ENCODE measurements around the gene FRY.

DNA sequence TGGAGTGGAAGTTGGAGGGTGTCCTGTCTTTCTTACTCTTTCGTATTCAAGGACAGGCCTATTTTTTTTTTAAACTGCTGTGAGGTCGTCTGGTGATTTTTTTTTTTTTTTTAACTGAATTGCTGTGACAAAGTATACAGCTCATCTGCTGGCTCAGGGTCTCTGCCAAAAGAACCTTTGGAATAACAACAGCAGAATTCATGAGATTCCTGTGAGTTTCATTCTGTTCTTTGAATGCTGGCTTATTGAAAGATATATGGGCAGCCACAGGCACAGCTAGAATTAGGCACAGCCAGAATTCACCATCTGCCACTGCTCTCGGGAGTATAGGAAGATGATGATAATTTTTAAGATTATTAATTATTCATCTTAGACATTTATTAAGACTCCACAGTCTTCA lies 21.4 kb upstream of the FRY start:
- TF ChIP-seq CREB1 (IDR thresholded peaks at IDR 0.05; ENCODE audit: low read depth) (no peak), EP300 (IDR thresholded peaks at IDR 0.05; ENCODE audit: borderline replicate concordance) (no peak), TAF1 (IDR thresholded peaks at IDR 0.05; ENCODE audit: low read depth) (no peak), YY1 (IDR thresholded peaks at IDR 0.05; ENCODE audit: low read depth) (no peak), TEAD4 (IDR thresholded peaks at IDR 0.05) (no peak), TCF12 (IDR thresholded peaks at IDR 0.05; ENCODE audit: low read depth) (no peak)
- TF ChIP-seq, protein P1, sequence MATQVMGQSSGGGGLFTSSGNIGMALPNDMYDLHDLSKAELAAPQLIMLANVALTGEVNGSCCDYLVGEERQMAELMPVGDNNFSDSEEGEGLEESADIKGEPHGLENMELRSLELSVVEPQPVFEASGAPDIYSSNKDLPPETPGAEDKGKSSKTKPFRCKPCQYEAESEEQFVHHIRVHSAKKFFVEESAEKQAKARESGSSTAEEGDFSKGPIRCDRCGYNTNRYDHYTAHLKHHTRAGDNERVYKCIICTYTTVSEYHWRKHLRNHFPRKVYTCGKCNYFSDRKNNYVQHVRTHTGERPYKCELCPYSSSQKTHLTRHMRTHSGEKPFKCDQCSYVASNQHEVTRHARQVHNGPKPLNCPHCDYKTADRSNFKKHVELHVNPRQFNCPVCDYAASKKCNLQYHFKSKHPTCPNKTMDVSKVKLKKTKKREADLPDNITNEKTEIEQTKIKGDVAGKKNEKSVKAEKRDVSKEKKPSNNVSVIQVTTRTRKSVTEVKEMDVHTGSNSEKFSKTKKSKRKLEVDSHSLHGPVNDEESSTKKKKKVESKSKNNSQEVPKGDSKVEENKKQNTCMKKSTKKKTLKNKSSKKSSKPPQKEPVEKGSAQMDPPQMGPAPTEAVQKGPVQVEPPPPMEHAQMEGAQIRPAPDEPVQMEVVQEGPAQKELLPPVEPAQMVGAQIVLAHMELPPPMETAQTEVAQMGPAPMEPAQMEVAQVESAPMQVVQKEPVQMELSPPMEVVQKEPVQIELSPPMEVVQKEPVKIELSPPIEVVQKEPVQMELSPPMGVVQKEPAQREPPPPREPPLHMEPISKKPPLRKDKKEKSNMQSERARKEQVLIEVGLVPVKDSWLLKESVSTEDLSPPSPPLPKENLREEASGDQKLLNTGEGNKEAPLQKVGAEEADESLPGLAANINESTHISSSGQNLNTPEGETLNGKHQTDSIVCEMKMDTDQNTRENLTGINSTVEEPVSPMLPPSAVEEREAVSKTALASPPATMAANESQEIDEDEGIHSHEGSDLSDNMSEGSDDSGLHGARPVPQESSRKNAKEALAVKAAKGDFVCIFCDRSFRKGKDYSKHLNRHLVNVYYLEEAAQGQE (IDR thresholded peaks at IDR 0.05; ENCODE audit: low read depth), result no peak
